GM19043 (cell line): ENCODE measurements around the gene TEKT3.

ENCODE experiments used
- ATAC-seq: cut with Tn5 transposase; IDR thresholded peaks from one replicate; pipeline ENCODE4 v1.9.1; 2021; ENCODE audit warnings: low read depth; ENCODE audit not compliant: unreplicated experiment

The TEKT3 gene

DNA sequence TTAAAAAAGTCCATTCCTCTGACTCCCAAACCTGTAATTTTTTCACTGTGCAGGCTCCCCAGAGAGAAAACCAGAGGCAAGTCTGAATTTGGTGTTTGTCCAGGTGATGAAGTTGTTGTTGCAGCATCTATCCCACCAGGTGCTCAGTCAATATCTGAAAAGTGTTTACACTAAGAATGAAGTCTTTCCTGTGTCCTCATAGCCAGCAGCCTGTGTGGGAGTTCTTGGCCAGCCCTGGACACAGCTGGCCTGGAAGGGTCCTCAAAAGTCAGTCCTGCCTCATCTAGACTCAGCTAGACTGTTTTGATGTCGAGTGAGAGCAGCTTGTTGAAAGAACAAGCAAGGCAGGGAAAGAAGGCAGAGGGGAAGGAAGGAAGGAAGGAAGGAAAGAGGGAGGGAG is 72.9 kb downstream of the TEKT3 start:
- ATAC-seq: no peak

DNA sequence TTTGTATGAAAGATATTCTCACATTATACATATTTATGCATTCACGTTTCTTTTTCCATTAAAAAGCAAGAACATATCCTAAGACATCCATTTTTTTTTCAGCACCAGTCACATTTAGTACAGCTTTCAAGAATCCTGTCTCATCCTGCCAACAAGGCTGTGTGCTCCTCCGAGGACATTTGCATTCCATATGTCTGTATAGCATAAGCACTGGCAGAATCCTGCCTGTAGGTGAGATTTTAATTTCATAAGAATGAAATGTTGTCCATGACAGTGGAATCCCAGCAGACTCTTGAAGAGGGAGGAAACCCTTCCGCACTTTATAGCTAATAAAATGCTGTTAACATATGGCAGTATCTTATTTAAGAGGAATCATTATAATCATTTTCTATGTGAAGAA is 73.4 kb downstream of the TEKT3 start:
- ATAC-seq: no peak

DNA sequence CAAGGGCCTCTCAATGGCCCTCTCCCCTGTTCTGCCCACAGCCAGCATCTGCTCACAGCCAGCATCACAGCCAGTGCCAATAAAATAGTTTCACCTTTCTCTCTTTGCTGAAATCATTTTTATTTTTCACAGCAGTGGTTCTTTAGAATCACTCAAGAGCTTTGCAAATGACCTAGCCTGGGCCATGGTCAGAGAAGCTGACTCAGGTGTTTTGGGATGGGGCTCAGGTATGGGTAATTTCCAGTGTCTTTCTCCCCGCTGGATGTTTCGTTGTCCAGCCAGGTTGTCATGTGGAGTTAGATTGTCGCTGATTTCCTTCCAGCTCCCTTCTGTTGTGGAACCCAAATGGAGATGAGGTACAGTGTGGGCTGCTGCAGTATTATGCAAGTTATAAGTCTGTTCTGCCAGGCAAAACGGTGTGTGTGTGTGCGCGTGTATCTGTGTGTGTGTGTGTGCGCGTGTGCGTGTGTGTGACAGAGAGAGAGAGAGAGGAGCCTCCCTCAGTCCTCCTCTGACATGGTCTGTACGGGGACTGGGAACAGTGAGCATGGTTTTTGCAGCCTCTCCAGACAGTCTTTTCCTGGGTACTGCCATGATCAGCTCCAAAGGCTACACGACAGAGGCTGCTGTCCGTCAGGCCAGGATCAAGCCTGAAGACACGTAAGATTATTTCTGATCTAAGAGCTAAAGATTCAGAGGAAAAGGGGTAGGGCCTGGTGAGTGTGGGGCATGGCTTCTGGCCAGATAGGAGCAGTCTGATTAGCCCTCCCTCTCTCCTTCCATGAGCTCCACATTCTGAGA is 74.9 kb downstream of the TEKT3 start:
- ATAC-seq: no peak

DNA sequence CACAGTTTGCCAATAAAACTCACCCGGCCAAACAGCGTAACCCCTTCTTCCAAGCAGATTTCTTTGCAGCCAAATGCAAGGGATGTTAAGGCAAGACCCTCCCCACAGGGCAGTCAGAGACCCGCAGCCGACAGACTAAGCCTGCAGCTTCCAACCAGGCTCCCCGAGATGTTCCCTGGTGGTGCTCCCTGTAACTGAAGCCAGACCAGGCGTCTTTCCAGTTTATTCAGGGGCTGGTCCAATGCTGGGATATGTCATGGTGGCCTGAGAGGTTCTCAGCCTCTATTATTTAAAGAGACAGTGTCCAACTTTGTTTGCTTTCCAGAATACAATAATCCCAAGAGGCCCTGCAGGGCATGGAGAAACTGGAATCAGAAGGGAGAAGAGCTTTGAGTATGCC is 76.3 kb downstream of the TEKT3 start, which contains the start of gene PMP22:
Gene PMP22, minus strand, starts transcription at position 196 of the 400 bp plus-strand sequence. CDS start 4,599 bp downstream, outside the sequence.
- ATAC-seq: no peak

DNA sequence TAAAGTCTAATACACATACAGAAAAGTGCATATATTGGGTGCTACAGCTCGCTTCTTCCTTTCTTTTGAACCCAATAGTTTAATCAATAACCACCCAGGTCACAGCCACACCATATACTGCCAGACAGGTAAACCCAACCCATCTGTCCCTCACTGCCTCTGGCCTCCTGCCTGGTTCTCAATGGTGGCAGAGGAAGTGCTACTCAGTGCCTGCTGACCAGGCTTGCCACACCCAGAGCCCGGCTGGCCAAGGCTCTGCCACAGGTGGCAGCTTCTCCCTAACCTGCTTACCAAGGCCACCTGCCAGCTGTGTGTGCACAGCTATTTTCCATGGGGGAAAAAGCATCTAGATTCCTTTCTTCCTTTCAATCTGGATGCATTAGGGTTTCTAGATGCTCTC is 76.9 kb downstream of the TEKT3 start:
- ATAC-seq: no peak

DNA sequence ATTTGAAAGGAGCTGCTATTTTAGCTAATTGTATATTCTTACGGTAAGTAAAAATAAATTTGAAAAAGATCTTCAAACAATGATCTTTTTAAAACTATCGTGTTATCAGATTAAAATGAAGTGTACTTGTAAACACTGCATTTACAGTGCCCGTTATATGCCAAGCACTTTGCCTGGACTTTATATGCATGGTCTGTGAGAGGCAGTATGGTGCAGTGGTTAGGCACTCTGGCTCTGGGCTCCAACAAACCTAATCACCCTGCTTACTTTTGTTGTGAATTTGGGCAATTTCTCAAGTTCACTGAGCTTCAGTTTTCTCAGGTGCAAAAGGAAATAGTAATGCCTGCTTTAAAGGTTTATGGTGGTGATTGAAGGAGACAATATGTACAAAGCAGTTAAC is 77.7 kb downstream of the TEKT3 start:
- no peak for ATAC-seq

DNA sequence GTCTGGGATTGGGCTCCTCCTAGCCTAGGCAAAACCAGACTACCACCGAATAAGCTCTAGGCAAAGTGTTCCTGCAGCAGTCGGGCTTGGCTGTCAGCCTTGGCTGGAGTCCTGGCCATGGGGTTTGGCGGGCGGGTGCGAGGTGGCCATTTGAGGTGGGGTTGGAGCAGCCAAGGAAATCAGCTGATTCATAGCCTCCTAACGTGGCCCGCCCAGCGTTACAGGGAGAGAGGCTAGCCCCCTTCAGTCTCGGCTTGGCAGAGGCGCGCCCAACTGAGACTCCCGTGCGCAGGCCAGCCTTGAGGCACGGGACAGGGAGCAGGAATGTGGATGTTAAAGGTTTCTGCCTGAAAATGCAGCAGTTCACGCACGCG is 78.2 kb downstream of the TEKT3 start:
- ATAC-seq: no peak

DNA sequence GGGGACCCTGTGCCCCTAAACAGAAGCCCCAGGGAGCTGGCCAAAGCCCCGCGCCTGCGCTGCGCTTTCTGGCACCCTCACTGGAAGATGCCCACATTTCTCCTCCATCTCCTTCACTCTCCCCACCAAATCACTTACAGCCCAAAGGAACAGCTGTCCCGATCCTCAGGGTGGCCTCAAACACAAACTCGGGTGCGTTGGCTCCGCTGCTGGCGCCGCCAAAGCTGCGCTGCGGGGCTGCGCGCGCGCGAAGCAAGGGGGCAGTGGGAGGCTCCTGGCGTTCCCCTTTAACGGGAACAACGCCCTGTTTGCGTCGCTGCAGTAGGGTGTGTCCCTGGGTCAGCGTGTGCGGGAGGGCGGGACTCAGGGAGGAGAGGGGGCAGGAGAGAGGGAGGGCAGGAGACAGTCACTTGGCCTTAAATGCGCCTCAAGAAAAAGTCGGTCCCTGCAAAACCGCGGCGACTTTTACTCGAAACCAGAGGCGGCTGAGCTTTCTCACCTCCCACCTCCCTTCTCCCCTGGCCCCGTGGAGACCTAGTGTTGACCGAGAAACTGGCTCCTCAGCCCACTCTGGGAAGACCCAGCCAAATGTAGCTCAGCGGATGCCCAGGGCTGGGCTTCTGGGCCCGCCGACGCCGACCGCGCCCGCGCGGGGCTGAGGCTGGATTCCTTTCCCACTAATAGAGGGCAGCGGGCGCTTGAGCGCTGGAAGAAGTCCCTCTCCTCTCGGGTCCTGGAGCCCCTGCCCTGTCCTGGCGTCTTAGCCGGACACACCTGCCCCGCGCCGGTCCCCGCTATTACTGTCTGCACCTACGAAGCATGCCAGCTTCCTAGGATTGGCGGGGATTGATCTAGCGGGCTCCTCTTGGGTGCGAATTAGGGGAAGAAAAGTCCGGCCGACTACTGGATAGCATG is 78.8 kb downstream of the TEKT3 start:
- ATAC-seq: no peak

DNA sequence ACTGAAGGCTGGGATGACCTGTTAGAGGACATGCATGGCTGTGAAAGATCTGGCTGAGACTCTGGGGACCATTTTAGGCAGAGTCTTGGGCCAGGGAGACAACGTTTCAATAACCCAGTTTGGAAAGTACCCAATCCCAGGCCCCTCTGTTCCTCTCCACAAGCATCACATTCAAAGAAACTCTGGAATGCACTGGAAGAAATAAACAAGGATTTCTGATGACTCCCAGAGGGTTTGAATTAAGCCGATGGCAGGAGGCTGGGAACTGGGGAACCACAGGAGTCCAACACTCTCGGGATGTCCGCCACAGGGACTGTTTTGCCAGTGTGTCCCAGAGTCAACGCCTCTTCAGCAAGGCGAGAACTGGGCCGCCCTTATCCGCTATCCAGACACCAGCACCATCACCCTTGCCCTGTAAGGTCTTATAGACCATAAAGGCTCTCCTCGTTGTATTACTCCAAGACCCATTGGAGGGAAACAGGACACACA is 79.6 kb downstream of the TEKT3 start:
- ATAC-seq: no peak

DNA sequence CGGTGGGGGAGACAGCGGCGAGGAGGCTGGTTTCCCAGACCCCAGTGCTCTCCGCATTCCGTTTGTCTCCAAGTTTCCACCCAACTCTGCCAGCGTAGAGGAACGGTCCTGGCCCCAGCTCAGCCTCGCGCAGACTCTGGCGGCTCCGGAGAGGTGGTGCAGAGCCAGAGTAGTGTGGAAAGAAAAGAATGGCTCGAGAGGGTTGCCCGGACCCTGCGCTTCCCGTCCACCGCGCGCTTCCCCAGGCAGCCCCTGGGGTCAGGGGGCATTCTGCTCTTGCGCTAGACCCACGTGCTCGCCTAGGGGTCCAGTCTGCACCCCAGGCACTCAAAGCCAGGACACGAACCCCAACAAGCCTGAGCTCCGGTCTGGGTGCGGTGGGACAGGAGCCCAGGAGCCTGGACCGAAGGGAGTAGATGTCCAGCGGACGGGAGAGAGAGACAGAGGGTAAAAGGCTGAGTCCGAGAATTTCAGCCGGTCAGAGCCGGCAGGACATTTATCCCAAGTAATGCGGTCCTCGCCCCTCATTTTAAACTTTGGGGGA is 80.1 kb downstream of the TEKT3 start:
- ATAC-seq: no peak

DNA sequence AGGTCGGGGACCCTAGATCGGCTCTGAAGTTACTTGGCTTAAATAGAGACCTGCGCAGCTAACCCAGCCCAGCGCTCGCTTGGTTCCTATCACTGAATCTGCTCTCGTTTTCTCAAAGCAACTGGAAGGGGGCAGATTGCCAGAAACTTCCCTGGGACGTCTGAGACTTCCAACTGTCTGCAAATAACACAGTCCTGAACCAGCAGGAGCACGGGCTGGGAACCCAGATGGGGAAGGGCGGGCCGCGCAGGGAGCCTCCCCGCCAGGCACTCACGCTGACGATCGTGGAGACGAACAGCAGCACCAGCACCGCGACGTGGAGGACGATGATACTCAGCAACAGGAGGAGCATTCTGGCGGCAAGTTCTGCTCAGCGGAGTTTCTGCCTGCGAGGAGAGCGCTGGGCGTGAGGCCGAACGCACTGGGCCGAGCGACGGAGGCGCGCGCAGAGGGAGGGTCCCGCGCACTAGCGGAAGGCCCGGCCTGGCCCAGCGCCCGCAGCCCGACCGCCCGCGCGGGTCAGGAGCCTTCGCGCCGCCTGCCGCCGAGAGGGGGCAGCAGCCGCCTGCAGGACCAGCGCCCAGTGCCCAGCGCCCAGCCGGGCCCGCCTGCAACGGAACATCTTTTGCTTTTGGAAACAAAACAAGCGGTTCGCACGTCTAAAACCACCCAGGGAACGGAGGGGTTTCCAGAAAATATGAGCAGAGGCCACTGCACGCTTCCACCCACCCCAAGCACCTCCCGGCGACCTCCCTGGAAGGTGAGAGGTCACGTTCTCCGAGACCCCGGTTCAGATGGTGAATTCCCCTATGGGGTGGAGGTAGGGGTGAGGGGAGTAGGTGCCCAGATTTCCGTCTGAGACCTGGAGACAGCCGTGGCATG is 80.8 kb downstream of the TEKT3 start:
- ATAC-seq: no peak

DNA sequence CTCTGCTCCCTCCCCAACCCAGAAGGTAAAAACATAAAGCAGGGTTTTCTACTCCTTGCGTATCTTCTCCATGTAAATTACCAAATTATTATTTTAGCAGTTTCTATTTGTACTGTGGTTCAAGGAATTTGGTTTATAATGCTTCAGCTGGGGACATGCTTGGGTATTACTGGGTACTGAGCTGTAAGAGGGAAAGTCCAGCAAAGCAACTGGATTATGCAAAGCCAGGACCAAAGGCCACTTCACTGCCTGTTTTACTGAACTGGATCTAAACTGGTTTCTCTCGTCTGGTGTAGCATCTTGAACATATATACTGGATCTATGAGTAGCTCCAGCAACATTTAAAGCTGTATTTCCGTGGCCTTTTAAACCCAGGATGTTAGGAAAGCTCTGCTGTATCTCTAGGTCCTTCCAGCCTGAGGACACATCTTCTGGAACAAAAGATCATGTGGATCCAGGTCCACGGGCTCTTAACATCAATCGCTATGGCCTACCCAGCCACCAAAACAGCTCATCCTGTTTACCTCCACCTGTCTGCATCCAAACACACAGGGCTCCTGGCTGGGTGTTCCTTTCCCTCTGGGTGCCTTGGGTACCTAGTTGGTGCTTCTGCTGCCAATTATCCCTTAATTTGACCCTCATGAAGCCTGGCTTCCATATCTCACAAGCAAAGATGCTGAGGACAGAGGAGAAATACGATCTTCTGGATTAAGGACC is 83.4 kb downstream of the TEKT3 start:
- ATAC-seq: no peak

DNA sequence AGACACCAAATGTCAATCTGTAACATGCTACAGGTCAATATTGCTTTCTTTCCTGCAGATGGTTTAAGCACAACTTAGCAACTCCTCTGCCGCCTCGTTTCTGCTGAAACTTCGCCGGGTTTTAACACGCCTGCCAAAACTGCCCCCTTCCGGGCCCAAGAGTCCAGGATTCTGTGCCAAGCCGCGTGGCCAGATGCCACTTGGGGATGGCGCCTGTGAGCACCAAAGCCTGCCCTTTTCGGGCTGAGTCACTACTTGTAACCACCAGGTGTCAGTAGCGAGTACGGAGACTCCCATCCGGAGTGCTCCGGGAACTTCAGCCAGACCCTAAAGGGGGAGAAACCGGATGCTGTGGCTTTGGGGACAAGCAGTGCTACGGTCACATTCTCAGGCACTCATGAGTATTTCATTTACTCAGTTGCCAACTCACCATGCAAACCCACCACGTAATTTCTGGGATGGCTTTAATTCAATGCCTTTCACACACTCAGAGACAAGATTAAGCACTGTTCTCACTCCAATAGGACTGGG is 84.1 kb downstream of the TEKT3 start:
- ATAC-seq: no peak

DNA sequence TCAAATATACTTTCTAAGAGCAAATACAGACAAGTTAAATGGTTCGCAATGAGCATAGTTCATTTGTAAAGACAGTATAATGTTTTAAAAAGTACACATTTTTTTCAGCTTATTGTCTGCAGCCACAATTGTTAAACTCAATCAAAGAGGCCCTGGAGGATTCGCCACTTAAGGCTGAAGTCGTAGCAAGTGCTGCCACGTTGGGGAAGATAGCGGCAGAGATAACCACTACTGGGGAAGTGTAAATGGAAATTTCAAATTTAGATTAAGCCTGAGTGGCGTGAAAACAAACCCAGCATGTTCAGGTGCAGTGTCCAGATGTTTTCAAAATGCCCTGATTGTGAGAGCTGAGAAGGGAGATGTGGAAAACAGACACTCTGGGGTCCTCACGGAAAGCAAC is 84.7 kb downstream of the TEKT3 start:
- ATAC-seq: no peak

DNA sequence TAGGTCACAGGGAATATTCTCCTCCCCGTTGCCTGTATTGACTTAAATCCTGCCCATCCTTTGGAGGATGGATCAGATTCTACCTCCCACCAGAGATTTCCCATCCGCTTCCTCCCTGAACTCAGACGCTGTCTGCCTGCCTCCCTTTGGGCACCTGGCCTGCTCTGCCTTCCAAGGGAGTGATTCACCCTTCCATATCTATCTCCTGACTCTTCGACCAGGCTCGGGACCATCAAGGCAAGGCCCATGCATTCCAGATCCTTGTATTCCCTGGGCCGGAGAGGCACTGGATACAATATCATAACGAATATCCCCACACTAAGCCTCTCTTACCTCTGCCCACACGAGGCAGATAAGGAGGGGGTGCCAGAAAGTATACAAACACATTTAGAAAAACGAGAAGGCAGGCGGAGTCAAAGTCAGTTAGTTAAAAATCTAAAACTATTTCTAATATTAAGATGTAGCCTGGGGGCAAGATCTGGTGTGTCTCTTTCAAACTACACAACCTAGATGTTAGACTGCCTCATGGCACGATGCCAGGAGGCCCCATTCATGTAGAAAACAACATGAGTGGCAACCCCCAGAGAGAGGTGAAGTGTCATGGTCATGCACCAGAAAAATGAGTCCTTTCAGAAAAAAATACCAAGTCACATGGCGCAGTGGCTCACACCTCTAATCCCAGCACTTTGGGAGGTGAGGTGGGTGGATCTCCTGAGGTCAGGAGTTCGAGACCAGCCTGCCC is 85.5 kb downstream of the TEKT3 start:
- ATAC-seq: no peak
